NB4 (cell line): ENCODE data around the gene SOX9.

Experiments
- DNase-seq: peaks from one replicate; pipeline ENCODE4 v3.0.0; 2010; ENCODE audit warnings: low read depth
- H3K4me3 ChIP-seq: one replicate; pipeline ENCODE4 v1.5.1; 2011; ENCODE audit warnings: mild to moderate bottlenecking, low read depth, low read length, moderate library complexity
- CTCF ChIP-seq: IDR thresholded peaks from one replicate; pipeline ENCODE4 v1.5.1; 2012; ENCODE audit warnings: low read depth, low read length
- MYC ChIP-seq: IDR thresholded peaks from 2 replicates; pipeline ENCODE4 v1.6.1; 2011; ENCODE audit warnings: low read depth, low read length
- POLR2A ChIP-seq: IDR thresholded peaks from 2 replicates; pipeline ENCODE4 v1.6.1; 2011; ENCODE audit warnings: mild to moderate bottlenecking; ENCODE audit not compliant: insufficient read length; ENCODE audit errors: extremely low read depth
- TF ChIP-seq, protein P1 (sequence below): IDR thresholded peaks from 2 replicates; pipeline ENCODE4 v1.6.1; 2011; ENCODE audit warnings: low read depth, low read length

SOX9 gene

GRCh38 chr17:72122765-72123529 lies 2.1 kb downstream of the SOX9 start:
- no peak for DNase-seq
- TF ChIP-seq CTCF (no peak), POLR2A (no peak), MYC (no peak)
- TF ChIP-seq, protein P1, sequence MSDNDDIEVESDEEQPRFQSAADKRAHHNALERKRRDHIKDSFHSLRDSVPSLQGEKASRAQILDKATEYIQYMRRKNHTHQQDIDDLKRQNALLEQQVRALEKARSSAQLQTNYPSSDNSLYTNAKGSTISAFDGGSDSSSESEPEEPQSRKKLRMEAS = no peak
- H3K4me3 ChIP-seq = no peak overlapping the region

- H3K4me3 ChIP-seq = no peak overlapping the region
- TF ChIP-seq CTCF = no peak
- no peak for TF ChIP-seq POLR2A
- TF ChIP-seq MYC = no peak
- TF ChIP-seq, protein P1 = no peak
- no peak for DNase-seq
These were observed 3.0 kb downstream of the SOX9 start for GRCh38 chr17:72123530-72124437.

DNA sequence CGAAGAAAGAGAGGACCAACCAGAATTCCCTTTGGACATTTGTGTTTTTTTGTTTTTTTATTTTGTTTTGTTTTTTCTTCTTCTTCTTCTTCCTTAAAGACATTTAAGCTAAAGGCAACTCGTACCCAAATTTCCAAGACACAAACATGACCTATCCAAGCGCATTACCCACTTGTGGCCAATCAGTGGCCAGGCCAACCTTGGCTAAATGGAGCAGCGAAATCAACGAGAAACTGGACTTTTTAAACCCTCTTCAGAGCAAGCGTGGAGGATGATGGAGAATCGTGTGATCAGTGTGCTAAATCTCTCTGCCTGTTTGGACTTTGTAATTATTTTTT lies 3.6 kb downstream of the SOX9 start:
- no peak for DNase-seq
- no peak for TF ChIP-seq POLR2A
- no peak for TF ChIP-seq CTCF
- no peak for TF ChIP-seq MYC
- TF ChIP-seq, protein P1 = no peak
- H3K4me3 ChIP-seq = no peak overlapping the region

GRCh38 chr17:72125226-72125651 lies 4.4 kb downstream of the SOX9 start:
- H3K4me3 ChIP-seq = no peak overlapping the region
- no peak for DNase-seq
- no peak for TF ChIP-seq CTCF
- TF ChIP-seq MYC = no peak
- TF ChIP-seq, protein P1 = no peak
- TF ChIP-seq POLR2A = no peak

DNA sequence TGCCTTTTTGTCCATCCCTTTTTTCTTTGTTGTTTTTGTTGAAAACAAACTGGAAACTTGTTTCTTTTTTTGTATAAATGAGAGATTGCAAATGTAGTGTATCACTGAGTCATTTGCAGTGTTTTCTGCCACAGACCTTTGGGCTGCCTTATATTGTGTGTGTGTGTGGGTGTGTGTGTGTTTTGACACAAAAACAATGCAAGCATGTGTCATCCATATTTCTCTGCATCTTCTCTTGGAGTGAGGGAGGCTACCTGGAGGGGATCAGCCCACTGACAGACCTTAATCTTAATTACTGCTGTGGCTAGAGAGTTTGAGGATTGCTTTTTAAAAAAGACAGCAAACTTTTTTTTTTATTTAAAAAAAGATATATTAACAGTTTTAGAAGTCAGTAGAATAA lies 4.9 kb downstream of the SOX9 start:
- H3K4me3 ChIP-seq = no peak overlapping the region
- DNase-seq = no peak
- TF ChIP-seq CTCF (no peak), MYC (no peak), POLR2A (no peak)
- TF ChIP-seq, protein P1 = no peak
